Panc1 (cell line): ENCODE measurements around the gene TTLL5. TPM values are rescaled to one million over a fixed set of nuclear protein-coding genes. Genes with fewer than 3 reads are reported as not detected.
"Not testable (repeated sequence)": the region's sequence is repeated elsewhere in the genome, so short reads cannot be mapped to it uniquely, and the experiment has no call there.

ENCODE experiments used
- ATAC-seq: fragments of 200-7000 bp; cut with Tn5 transposase; 2 replicates; pipeline ENCODE4 v1.9.1; 2020; ENCODE audit warnings: mild to moderate bottlenecking, moderate library complexity
- BruUV-seq: library from RNA; stranded (reverse); fragments of 400-500 nt; replicated peaks from 2 replicates; lab custom pipeline; 2021; lab: Mats Ljungman, UMichigan
- CTCF ChIA-PET: fragments of 300-600 bp; sonication (Branson Sonifier 250); formaldehyde crosslinking; loops from one replicate; lab custom pipeline; 2022; ENCODE audit warnings: antibody characterized with exemption; lab: Charles Lee
- POLR2A ChIA-PET: fragments of 300-600 bp; sonication (Branson Sonifier 250); formaldehyde crosslinking; loops from one replicate; lab custom pipeline; 2022; ENCODE audit warnings: antibody characterized with exemption; lab: Charles Lee
- DNase-seq: peaks from one replicate; pipeline ENCODE4 v3.0.0-alpha.2; 2010; ENCODE audit warnings: low read depth, low spot score
- H3K27ac ChIP-seq: 2 replicates; pipeline ENCODE4 v1.5.1; 2011; ENCODE audit warnings: mild to moderate bottlenecking, low read length, inconsistent platforms
- H3K27me3 ChIP-seq: fragments of 200-500 bp; sonication (Bioruptor generic); 2 replicates; pipeline ENCODE4 v1.6.0; 2014; ENCODE audit warnings: low read length, inconsistent platforms; ENCODE audit not compliant: control insufficient read depth, insufficient read depth
- H3K36me3 ChIP-seq: fragments of 200-500 bp; sonication (Bioruptor generic); 2 replicates; pipeline ENCODE4 v1.5.1; 2014; ENCODE audit warnings: inconsistent platforms, mild to moderate bottlenecking, low read length, moderate library complexity; ENCODE audit not compliant: control insufficient read depth, insufficient read depth
- H3K4me1 ChIP-seq: 2 replicates; pipeline ENCODE4 v1.5.1; 2011; ENCODE audit warnings: inconsistent platforms, mild to moderate bottlenecking, low read length, moderate library complexity; ENCODE audit not compliant: control insufficient read depth, insufficient read depth
- H3K4me3 ChIP-seq, 2 experiments: 2 replicates each; pipeline ENCODE4 v1.5.1; 2011 to 2012; ENCODE audit warnings: low read depth in 2 of 2, low read length in 2 of 2, mild to moderate bottlenecking in 2 of 2, inconsistent platforms in 1 of 2, moderate library complexity in 1 of 2
- H3K9me3 ChIP-seq: fragments of 200-500 bp; sonication (Bioruptor generic); 2 replicates; pipeline ENCODE4 v1.5.1; 2014; ENCODE audit warnings: low read depth, mild to moderate bottlenecking, inconsistent platforms, low read length, moderate library complexity; ENCODE audit not compliant: control insufficient read depth, insufficient read depth
- CTCF ChIP-seq: fragments of 450-650 bp; IDR thresholded peaks from 2 replicates; pipeline ENCODE4 v1.5.1; 2017; ENCODE audit warnings: mild to moderate bottlenecking
- POLR2AphosphoS5 ChIP-seq: IDR thresholded peaks from 2 replicates; pipeline ENCODE4 v1.6.1; 2012; ENCODE audit warnings: mild to moderate bottlenecking, low read depth, low read length, moderate library complexity
- REST ChIP-seq, 2 experiments: IDR thresholded peaks; 2 replicates each; pipeline ENCODE4 v1.6.1; 2011 to 2012; ENCODE audit warnings: low read depth in 2 of 2, control low read depth in 1 of 2, low read length in 1 of 2, mild to moderate bottlenecking in 1 of 2, moderate library complexity in 1 of 2; ENCODE audit not compliant: insufficient read depth in 1 of 2
- SIN3A ChIP-seq: IDR thresholded peaks from 2 replicates; pipeline ENCODE4 v1.6.1; 2012; ENCODE audit warnings: low read depth, mild to moderate bottlenecking, low read length, moderate library complexity, borderline replicate concordance; ENCODE audit not compliant: insufficient read depth
- TCF7L2 ChIP-seq: IDR thresholded peaks from 2 replicates; pipeline ENCODE4 v1.6.1; 2011; ENCODE audit warnings: mild to moderate bottlenecking, low read depth, low read length, inconsistent platforms
- in situ Hi-C: cut with HindIII; loops from 2 replicates; pipeline ENCODE4 v1.10.0; 2016; ENCODE audit warnings: low sequenced_read_pairs, low pct_unique_long_range_greater_than_20kb
- intact Hi-C: fragments of 100-400 bp; cut with micrococcal nuclease; formaldehyde crosslinking; loops from one replicate; pipeline ENCODE4 v1.10.0; 2022; ENCODE audit not compliant: unreplicated experiment
- total RNA-seq: library from RNA; stranded (reverse); gene quantifications from one replicate; pipeline ENCODE4 v1.2.1, GENCODE V29; 2021; ENCODE audit not compliant: unreplicated experiment

The TTLL5 gene
- total RNA-seq, 1 experiment from 2014 or later = 23.5 TPM

GRCh38 chr14:75846694-75847093 is 185.6 kb downstream of the TTLL5 start:
- DNase-seq, ATAC-seq, intact Hi-C loops, BruUV-seq, CTCF ChIA-PET, in situ Hi-C loops, H3K27ac ChIP-seq, H3K4me1 ChIP-seq, H3K4me3 ChIP-seq, POLR2A ChIA-PET, H3K27me3 ChIP-seq, H3K36me3 ChIP-seq, H3K9me3 ChIP-seq: not testable (repeated sequence)

- no peaks in the 10 kb centered on the region for H3K27me3 ChIP-seq
- no peak overlapping the region for H3K4me3 ChIP-seq
- ATAC-seq (no peak), DNase-seq (no peak)
- BruUV-seq = no TSS peak
- CTCF ChIA-PET = no interaction called here
- no peak overlapping the region for H3K27ac ChIP-seq
- in situ Hi-C loops (no loop called here), intact Hi-C loops (no loop called here)
- no peaks in the 10 kb centered on the region for H3K36me3 ChIP-seq
- POLR2A ChIA-PET = no interaction called here
- H3K4me1 ChIP-seq = no peaks in the 10 kb centered on the region
- no peak for TF ChIP-seq TCF7L2
- no peak for TF ChIP-seq REST (IDR thresholded peaks at IDR 0.05; ENCODE audit: insufficient read depth in 1 of 2, low read depth in 2 of 2, low read length in 1 of 2)
- TF ChIP-seq SIN3A = no peak
- no peak for TF ChIP-seq POLR2AphosphoS5
- TF ChIP-seq CTCF = no peak
- no peaks in the 10 kb centered on the region for H3K9me3 ChIP-seq
Measured at GRCh38 chr14:75847584-75847983, 186.5 kb downstream of the TTLL5 start.

- no TSS peak for BruUV-seq
- H3K27ac ChIP-seq = no peak overlapping the region
- ChIA-PET POLR2A (no interaction called here), CTCF (no interaction called here)
- H3K36me3 ChIP-seq = no peaks in the 10 kb centered on the region
- ATAC-seq (no peak), DNase-seq (no peak)
- H3K9me3 ChIP-seq = no peaks in the 10 kb centered on the region
- intact Hi-C loops (no loop called here), in situ Hi-C loops (no loop called here)
- H3K4me1 ChIP-seq = no peaks in the 10 kb centered on the region
- no peak overlapping the region for H3K4me3 ChIP-seq
- H3K27me3 ChIP-seq = no peaks in the 10 kb centered on the region
- TF ChIP-seq CTCF = no peak
- TF ChIP-seq TCF7L2 = no peak
Measured at GRCh38 chr14:75848167-75848913, 187.3 kb downstream of the TTLL5 start.
